Measurements from ENCODE around the gene FARSB. TPM values are rescaled to one million over a fixed set of nuclear protein-coding genes. Genes with fewer than 3 reads are reported as not detected.

FARSB gene
- total RNA-seq, 1 experiment from 2014 or later = 31.0 TPM

DNA sequence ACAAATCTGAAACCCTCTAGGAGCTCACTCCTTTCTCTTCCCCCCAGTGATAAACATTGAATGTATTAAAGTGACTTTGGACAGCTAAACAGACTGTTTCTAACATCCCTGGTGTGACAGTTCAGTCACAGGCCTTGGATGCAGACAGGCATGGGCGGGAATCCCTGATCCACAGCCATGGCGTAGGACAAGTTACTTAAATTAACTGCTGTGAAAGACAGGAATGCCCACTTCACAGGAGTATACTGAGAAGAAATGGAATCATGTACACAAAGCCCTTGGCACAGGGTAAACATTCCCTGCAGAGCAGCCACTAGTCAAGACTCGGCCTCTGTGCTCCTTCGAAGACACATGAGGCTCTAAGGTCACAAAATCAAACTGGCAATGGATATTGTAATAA, 34.0 kb downstream of the FARSB start (continued):
- TF ChIP-seq, protein P1, sequence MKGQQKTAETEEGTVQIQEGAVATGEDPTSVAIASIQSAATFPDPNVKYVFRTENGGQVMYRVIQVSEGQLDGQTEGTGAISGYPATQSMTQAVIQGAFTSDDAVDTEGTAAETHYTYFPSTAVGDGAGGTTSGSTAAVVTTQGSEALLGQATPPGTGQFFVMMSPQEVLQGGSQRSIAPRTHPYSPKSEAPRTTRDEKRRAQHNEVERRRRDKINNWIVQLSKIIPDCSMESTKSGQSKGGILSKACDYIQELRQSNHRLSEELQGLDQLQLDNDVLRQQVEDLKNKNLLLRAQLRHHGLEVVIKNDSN (CRISPR knock-in tag; IDR thresholded peaks at IDR 0.05) = no peak
- TF ChIP-seq SOX15 (CRISPR knock-in tag; IDR thresholded peaks at IDR 0.05) = no peak
- TF ChIP-seq TP53 (CRISPR knock-in tag; IDR thresholded peaks at IDR 0.05) = no peak
- TF ChIP-seq, protein P2, sequence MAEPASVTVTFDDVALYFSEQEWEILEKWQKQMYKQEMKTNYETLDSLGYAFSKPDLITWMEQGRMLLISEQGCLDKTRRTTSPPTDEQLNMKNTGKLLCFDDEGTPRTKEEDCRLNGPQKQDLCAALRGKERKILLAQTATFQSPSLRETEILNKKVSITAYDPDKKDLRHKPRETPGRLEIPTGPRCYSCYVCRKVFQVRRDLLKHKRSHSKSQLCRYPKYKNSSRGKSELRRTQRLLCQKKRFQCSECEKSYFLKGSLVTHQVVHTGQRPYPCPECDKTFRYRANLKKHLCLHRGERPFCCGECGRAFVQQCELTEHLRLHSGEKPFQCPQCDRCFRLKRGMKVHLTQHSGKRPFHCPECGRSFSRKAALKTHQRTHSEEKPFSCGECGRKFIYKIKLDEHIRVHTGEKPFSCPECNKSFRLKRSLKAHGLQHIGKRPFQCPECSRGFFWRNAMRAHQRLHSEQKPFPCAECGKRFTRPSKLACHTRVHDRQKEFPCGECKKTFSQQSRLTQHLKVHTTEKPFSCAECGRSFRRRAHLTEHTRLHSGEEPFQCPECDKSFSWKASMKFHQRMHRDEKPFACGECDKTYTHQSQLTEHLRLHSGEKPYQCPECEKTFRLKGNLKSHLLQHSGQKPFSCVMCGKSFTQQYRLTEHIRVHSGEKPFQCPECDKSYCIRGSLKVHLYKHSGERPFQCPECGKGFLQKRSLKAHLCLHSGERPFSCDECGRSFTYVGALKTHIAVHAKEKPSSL (CRISPR knock-in tag; conservative IDR thresholded peaks at IDR 0.05) = no peak
- no peak for TF ChIP-seq FOXK1 (CRISPR knock-in tag; IDR thresholded peaks at IDR 0.05)

DNA sequence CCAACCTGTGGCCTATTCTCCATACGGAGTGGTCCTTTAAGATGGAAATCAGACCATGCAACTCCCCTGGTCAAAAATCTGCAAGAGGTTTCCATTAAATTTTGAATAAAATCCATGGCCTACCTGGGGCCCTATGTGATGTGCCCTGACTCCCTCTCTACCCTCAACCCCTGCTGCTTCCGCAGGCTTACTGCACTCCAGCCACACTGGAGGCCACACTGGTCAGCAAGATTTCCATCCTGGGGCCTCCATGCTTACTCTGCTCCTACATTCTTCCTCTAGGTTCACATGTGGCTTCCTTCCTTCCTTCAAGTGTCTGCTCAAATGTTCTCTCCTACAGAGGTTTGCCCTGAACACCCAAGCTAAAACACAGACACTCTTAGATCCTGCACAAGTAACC, 40.6 kb downstream of the FARSB start:
- ChIA-PET POLR2A (no interaction called here), CTCF (interaction anchor here (1.3 kb wide), 1 partner anchor 577 kb away, joined by 5 read pairs; no protein-coding TSS in a partner anchor)
- Mint-ChIP-seq H3K4me3 (no peak overlapping the region), H3K36me3 (peaks cover 30% of the 10 kb centered on the region), H3K9me3 (no peaks in the 10 kb centered on the region), H3K27ac (no peak overlapping the region), H3K4me1 (peaks cover 5% of the 10 kb centered on the region; the same call in 1 of the 2 replicates), H3K27me3 (ENCODE audit: low read depth) (no peaks in the 10 kb centered on the region)
- DNase-seq (ENCODE audit: low spot score) = no peak
- peak; percentile 51 for ATAC-seq
- TF ChIP-seq, protein P3, sequence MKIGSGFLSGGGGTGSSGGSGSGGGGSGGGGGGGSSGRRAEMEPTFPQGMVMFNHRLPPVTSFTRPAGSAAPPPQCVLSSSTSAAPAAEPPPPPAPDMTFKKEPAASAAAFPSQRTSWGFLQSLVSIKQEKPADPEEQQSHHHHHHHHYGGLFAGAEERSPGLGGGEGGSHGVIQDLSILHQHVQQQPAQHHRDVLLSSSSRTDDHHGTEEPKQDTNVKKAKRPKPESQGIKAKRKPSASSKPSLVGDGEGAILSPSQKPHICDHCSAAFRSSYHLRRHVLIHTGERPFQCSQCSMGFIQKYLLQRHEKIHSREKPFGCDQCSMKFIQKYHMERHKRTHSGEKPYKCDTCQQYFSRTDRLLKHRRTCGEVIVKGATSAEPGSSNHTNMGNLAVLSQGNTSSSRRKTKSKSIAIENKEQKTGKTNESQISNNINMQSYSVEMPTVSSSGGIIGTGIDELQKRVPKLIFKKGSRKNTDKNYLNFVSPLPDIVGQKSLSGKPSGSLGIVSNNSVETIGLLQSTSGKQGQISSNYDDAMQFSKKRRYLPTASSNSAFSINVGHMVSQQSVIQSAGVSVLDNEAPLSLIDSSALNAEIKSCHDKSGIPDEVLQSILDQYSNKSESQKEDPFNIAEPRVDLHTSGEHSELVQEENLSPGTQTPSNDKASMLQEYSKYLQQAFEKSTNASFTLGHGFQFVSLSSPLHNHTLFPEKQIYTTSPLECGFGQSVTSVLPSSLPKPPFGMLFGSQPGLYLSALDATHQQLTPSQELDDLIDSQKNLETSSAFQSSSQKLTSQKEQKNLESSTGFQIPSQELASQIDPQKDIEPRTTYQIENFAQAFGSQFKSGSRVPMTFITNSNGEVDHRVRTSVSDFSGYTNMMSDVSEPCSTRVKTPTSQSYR (CRISPR knock-in tag; IDR thresholded peaks at IDR 0.05) = no peak

DNA sequence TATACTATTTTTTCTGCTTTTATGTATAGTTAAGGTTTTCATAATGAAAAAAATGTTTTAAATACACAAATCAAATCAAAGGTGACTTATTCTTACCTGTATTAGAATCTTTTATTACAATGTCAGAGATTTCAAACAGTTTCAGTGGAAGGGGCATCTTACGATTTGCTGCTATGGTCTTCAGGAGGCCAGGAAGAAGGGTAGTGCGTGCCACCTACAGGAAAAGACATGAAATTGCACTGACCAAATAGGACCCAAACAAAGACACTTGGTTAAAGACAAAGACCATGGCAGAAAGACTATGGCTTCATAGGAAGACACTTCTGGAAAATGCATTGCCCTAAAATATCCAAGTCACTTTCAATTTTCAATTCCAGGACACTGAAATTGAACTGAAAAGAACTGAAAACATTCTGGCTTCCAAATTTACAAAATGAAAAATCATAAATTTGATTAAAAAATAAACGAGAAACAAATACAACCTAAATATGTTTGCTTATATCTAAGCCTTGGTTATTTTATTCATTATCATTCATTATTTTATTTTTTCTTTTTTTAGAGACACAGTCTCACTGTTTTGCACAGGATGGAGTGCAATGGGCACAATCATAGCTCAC, 42.1 kb downstream of the FARSB start:
- Mint-ChIP-seq H3K9me3 (no peaks in the 10 kb centered on the region), H3K36me3 (peaks cover 25% of the 10 kb centered on the region), H3K4me1 (peaks cover 5% of the 10 kb centered on the region; the same call in 1 of the 2 replicates), H3K4me3 (no peak overlapping the region), H3K27me3 (ENCODE audit: low read depth) (no peaks in the 10 kb centered on the region), H3K27ac (no peak overlapping the region)
- CTCF ChIA-PET = interaction anchor here (1.2 to 1.3 kb wide), 3 partner anchors 44 to 588 kb away, joined by 3 to 6 read pairs (median 5); no protein-coding TSS in a partner anchor
- POLR2A ChIA-PET = no interaction called here
- DNase-seq (ENCODE audit: low spot score) (no peak), ATAC-seq (peak; percentile 93)
- TF ChIP-seq, protein P4, sequence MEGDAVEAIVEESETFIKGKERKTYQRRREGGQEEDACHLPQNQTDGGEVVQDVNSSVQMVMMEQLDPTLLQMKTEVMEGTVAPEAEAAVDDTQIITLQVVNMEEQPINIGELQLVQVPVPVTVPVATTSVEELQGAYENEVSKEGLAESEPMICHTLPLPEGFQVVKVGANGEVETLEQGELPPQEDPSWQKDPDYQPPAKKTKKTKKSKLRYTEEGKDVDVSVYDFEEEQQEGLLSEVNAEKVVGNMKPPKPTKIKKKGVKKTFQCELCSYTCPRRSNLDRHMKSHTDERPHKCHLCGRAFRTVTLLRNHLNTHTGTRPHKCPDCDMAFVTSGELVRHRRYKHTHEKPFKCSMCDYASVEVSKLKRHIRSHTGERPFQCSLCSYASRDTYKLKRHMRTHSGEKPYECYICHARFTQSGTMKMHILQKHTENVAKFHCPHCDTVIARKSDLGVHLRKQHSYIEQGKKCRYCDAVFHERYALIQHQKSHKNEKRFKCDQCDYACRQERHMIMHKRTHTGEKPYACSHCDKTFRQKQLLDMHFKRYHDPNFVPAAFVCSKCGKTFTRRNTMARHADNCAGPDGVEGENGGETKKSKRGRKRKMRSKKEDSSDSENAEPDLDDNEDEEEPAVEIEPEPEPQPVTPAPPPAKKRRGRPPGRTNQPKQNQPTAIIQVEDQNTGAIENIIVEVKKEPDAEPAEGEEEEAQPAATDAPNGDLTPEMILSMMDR (IDR thresholded peaks at IDR 0.05) = peak; percentile 68; the same call in 1 of the 2 replicates
- TF ChIP-seq MYBL2 (CRISPR knock-in tag; IDR thresholded peaks at IDR 0.05) = no peak

DNA sequence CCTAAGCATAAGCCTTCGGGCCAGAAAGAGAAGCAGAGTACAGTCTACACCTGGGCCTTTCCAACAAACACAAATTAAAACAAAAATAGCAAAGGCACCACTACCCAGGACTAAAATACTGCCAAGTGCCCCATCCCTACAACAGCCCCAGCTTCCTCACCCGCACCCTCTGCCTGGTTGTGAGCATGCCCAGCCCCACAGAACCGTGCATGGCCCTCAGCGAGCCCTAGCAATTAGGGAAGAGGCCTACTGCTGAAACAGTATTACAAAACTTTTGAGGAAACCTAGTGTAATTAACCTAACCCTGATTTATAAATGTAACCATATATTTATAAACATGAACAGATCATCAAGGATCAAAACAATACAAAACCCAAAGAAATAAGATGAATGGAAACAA, 44.2 kb downstream of the FARSB start:
- H3K27ac Mint-ChIP-seq = no peak overlapping the region
- no peaks in the 10 kb centered on the region for H3K27me3 Mint-ChIP-seq (ENCODE audit: low read depth)
- H3K9me3 Mint-ChIP-seq = no peaks in the 10 kb centered on the region
- POLR2A ChIA-PET = interaction anchor here (0.6 kb wide), 1 partner anchor 227 kb away, joined by 7 read pairs; no protein-coding TSS in a partner anchor
- ATAC-seq (no peak), DNase-seq (ENCODE audit: low spot score) (no peak)
- no peak overlapping the region for H3K4me3 Mint-ChIP-seq
- H3K36me3 Mint-ChIP-seq = peaks cover 25% of the 10 kb centered on the region
- CTCF ChIA-PET = interaction anchor here (1.2 kb wide), 1 partner anchor 50 kb away, joined by 3 read pairs; no protein-coding TSS in a partner anchor
- H3K4me1 Mint-ChIP-seq = peaks cover 5% of the 10 kb centered on the region; the same call in 1 of the 2 replicates
- TF ChIP-seq JAZF1 (CRISPR knock-in tag; IDR thresholded peaks at IDR 0.05) = no peak
- no peak for TF ChIP-seq CREM (CRISPR knock-in tag; IDR thresholded peaks at IDR 0.05)
- TF ChIP-seq, protein P5, sequence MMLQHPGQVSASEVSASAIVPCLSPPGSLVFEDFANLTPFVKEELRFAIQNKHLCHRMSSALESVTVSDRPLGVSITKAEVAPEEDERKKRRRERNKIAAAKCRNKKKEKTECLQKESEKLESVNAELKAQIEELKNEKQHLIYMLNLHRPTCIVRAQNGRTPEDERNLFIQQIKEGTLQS (CRISPR knock-in tag; conservative IDR thresholded peaks at IDR 0.05) = no peak
- TF ChIP-seq, protein P6, sequence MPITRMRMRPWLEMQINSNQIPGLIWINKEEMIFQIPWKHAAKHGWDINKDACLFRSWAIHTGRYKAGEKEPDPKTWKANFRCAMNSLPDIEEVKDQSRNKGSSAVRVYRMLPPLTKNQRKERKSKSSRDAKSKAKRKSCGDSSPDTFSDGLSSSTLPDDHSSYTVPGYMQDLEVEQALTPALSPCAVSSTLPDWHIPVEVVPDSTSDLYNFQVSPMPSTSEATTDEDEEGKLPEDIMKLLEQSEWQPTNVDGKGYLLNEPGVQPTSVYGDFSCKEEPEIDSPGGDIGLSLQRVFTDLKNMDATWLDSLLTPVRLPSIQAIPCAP (CRISPR knock-in tag; IDR thresholded peaks at IDR 0.05) = no peak
- TF ChIP-seq, protein P7, sequence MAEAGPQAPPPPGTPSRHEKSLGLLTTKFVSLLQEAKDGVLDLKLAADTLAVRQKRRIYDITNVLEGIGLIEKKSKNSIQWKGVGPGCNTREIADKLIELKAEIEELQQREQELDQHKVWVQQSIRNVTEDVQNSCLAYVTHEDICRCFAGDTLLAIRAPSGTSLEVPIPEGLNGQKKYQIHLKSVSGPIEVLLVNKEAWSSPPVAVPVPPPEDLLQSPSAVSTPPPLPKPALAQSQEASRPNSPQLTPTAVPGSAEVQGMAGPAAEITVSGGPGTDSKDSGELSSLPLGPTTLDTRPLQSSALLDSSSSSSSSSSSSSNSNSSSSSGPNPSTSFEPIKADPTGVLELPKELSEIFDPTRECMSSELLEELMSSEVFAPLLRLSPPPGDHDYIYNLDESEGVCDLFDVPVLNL (CRISPR knock-in tag; IDR thresholded peaks at IDR 0.05; ENCODE audit: borderline replicate concordance, low read depth) = no peak
- TF ChIP-seq, protein P8, sequence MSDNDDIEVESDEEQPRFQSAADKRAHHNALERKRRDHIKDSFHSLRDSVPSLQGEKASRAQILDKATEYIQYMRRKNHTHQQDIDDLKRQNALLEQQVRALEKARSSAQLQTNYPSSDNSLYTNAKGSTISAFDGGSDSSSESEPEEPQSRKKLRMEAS (CRISPR knock-in tag; IDR thresholded peaks at IDR 0.05) = no peak
- TF ChIP-seq, protein P9, sequence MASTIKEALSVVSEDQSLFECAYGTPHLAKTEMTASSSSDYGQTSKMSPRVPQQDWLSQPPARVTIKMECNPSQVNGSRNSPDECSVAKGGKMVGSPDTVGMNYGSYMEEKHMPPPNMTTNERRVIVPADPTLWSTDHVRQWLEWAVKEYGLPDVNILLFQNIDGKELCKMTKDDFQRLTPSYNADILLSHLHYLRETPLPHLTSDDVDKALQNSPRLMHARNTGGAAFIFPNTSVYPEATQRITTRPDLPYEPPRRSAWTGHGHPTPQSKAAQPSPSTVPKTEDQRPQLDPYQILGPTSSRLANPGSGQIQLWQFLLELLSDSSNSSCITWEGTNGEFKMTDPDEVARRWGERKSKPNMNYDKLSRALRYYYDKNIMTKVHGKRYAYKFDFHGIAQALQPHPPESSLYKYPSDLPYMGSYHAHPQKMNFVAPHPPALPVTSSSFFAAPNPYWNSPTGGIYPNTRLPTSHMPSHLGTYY (CRISPR knock-in tag; IDR thresholded peaks at IDR 0.05) = no peak
- TF ChIP-seq HMGA2 (CRISPR knock-in tag; IDR thresholded peaks at IDR 0.05) = no peak
